PC-3 (cell line): ENCODE results near the gene KRTAP25-1. TPM values are rescaled to one million over a fixed set of nuclear protein-coding genes. Genes with fewer than 3 reads are reported as not detected.

ENCODE experiments used
- ATAC-seq: fragments of 200-7000 bp; cut with Tn5 transposase; 2 replicates; pipeline ENCODE4 v1.9.1; 2020; ENCODE audit warnings: mild to moderate bottlenecking, moderate library complexity
- BruUV-seq: library from RNA; stranded (reverse); fragments of 400-500 nt; replicated peaks from 2 replicates; lab custom pipeline; 2021; lab: Mats Ljungman, UMichigan
- CTCF ChIA-PET: fragments of 300-600 bp; sonication (Branson Sonifier 250); formaldehyde crosslinking; loops from one replicate; lab custom pipeline; 2022; ENCODE audit warnings: antibody characterized with exemption; lab: Charles Lee
- POLR2A ChIA-PET: fragments of 300-600 bp; sonication (Branson Sonifier 250); formaldehyde crosslinking; loops from one replicate; lab custom pipeline; 2022; ENCODE audit warnings: antibody characterized with exemption; ENCODE audit not compliant: unreplicated experiment; lab: Charles Lee
- DNase-seq: peaks from one replicate; pipeline ENCODE4 v3.0.0-alpha.2; 2015
- H2AFZ ChIP-seq: fragments of 300-600 bp; sonication (generic); 2 replicates; pipeline ENCODE4 v1.6.0; 2016; ENCODE audit warnings: antibody characterized with exemption, low read length
- H3F3A ChIP-seq: fragments of 300-600 bp; sonication (generic); one replicate; pipeline ENCODE4 v1.6.0; 2017; ENCODE audit warnings: antibody characterized with exemption, low read length, control low read depth, mild to moderate bottlenecking; ENCODE audit not compliant: unreplicated experiment
- H3K27ac ChIP-seq: fragments of 300-600 bp; sonication (generic); 2 replicates; pipeline ENCODE4 v1.5.1; 2016; ENCODE audit warnings: mild to moderate bottlenecking, low read length
- H3K27me3 ChIP-seq: fragments of 300-600 bp; sonication (generic); 2 replicates; pipeline ENCODE4 v1.6.1; 2016; ENCODE audit warnings: low read length, mixed read lengths
- H3K36me3 ChIP-seq: fragments of 300-600 bp; sonication (generic); 2 replicates; pipeline ENCODE4 v1.6.1; 2016; ENCODE audit warnings: low read depth, mixed run types, low read length, mixed read lengths
- H3K4me1 ChIP-seq: fragments of 300-600 bp; sonication (generic); 2 replicates; pipeline ENCODE4 v1.5.1; 2016; ENCODE audit warnings: low read length; ENCODE audit not compliant: insufficient read depth
- H3K4me2 ChIP-seq: fragments of 300-600 bp; sonication (generic); 2 replicates; pipeline ENCODE4 v1.6.0; 2016; ENCODE audit warnings: low read length
- H3K4me3 ChIP-seq: fragments of 300-600 bp; sonication (generic); 2 replicates; pipeline ENCODE4 v1.5.1; 2016; ENCODE audit warnings: mild to moderate bottlenecking, low read length, mixed read lengths
- H3K79me2 ChIP-seq: fragments of 300-600 bp; sonication (generic); 2 replicates; pipeline ENCODE4 v1.6.1; 2017; ENCODE audit warnings: low read length, mixed read lengths
- H3K9ac ChIP-seq: fragments of 300-600 bp; sonication (generic); 2 replicates; pipeline ENCODE4 v1.6.0; 2016; ENCODE audit warnings: mild to moderate bottlenecking, low read length
- H3K9me2 ChIP-seq: fragments of 300-600 bp; sonication (generic); replicated peaks from 2 replicates; pipeline ENCODE4 v1.6.1; 2016; ENCODE audit warnings: mixed run types, low read length, mixed read lengths
- H3K9me3 ChIP-seq: fragments of 300-600 bp; sonication (generic); 2 replicates; pipeline ENCODE4 v1.6.1; 2016; ENCODE audit warnings: low read length, mixed read lengths
- H4K20me1 ChIP-seq: fragments of 300-600 bp; sonication (generic); 2 replicates; pipeline ENCODE4 v1.6.1; 2016; ENCODE audit warnings: low read length, mixed read lengths
- CTCF ChIP-seq: fragments of 300-600 bp; sonication (generic); conservative IDR thresholded peaks from 2 replicates; pipeline ENCODE4 v1.5.1; 2017; ENCODE audit warnings: antibody characterized with exemption, low read depth, mild to moderate bottlenecking, low read length
- EZH2 ChIP-seq: fragments of 300-600 bp; sonication (generic); IDR thresholded peaks from one replicate; pipeline ENCODE4 v1.6.1; 2017; ENCODE audit warnings: antibody characterized with exemption, mild to moderate bottlenecking, low read length; ENCODE audit not compliant: unreplicated experiment
- EZH2phosphoT487 ChIP-seq: fragments of 300-600 bp; sonication (generic); IDR thresholded peaks from 2 replicates; pipeline ENCODE4 v1.6.1; 2018; ENCODE audit warnings: mild to moderate bottlenecking, antibody characterized with exemption, low read length, borderline replicate concordance
- intact Hi-C: fragments of 100-400 bp; cut with micrococcal nuclease; formaldehyde crosslinking; loops from 2 replicates; pipeline ENCODE4 v1.9.0; 2023
- total RNA-seq: library from RNA; depleted of rRNA; stranded (reverse); fragments of >200 nt; gene quantifications from 2 replicates; pipeline ENCODE4 v1.2.3, GENCODE V29; 2014

The KRTAP25-1 gene
- total RNA-seq, 1 experiment from 2014 or later, result not detected

- intact Hi-C loops, result no loop called here
- ChIA-PET CTCF (no interaction called here), POLR2A (no interaction called here)
- H3K9me2 ChIP-seq, result no peaks in the 10 kb centered on the region
- ATAC-seq, result peak; percentile 46
- no peaks in the 10 kb centered on the region for H4K20me1 ChIP-seq
- H3K9ac ChIP-seq, result no peak overlapping the region
- H3F3A ChIP-seq, result no peaks in the 10 kb centered on the region
- no peaks in the 10 kb centered on the region for H3K36me3 ChIP-seq
- H3K4me2 ChIP-seq, result no peak overlapping the region
- peak; percentile 79 for DNase-seq
- H3K4me3 ChIP-seq, result no peak overlapping the region
- no peaks in the 10 kb centered on the region for H3K27me3 ChIP-seq
- 0 out of 2 replicates have a peak overlapping the region, but pooled peaks have one; percentile 35 for H2AFZ ChIP-seq
- no TSS peak for BruUV-seq
- no peak overlapping the region for H3K27ac ChIP-seq
- TF ChIP-seq EZH2phosphoT487, result no peak
- TF ChIP-seq EZH2, result no peak
- TF ChIP-seq CTCF, result peak; percentile 73
- H3K4me1 ChIP-seq, result peaks cover 12% of the 10 kb centered on the region; the same call in 1 of the 2 replicates
- no peaks in the 10 kb centered on the region for H3K9me3 ChIP-seq
- H3K79me2 ChIP-seq, result no peaks in the 10 kb centered on the region
Measured at GRCh38 chr21:30257773-30258172, 31.5 kb downstream of the KRTAP25-1 start.

DNA sequence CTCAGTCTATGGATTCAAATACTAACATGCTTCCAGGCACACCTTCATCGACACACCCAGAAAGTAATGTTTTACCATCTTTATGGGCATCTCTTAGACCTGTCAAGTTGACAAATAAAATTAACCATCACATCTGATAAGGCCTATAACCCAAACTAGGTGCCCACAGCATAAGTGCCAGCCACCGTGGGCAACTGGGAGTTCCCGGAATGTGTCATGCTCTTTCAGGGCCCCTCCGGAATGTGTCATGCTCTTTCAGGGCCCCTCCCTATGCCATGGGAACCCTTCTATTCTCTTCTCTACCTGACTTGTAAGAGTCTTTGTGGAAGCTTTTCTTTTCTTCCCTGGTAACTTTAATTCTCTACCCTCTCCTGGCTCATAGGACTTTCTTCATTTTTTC, 33.2 kb downstream of the KRTAP25-1 start:
- Histone ChIP-seq H4K20me1 (no peaks in the 10 kb centered on the region), H3K36me3 (no peaks in the 10 kb centered on the region), H3K27me3 (no peaks in the 10 kb centered on the region), H3K4me1 (peaks cover 12% of the 10 kb centered on the region; the same call in 1 of the 2 replicates), H3K9ac (peak overlapping the region; percentile 36; the same call in 1 of the 2 replicates), H3K9me2 (no peaks in the 10 kb centered on the region), H3K4me2 (no peak overlapping the region), H3K27ac (peak overlapping the region; percentile 45), H3K9me3 (no peaks in the 10 kb centered on the region), H2AFZ (no peak overlapping the region), H3K79me2 (no peaks in the 10 kb centered on the region), H3F3A (no peaks in the 10 kb centered on the region), H3K4me3 (no peak overlapping the region)
- DNase-seq (peak; percentile 50), ATAC-seq (no peak)
- CTCF ChIA-PET, result no interaction called here
- no TSS peak for BruUV-seq
- TF ChIP-seq EZH2 (no peak), CTCF (no peak), EZH2phosphoT487 (no peak)
- POLR2A ChIA-PET, result no interaction called here
- intact Hi-C loops, result no loop called here

- DNase-seq (no peak), ATAC-seq (no peak)
- Histone ChIP-seq H3K36me3 (no peaks in the 10 kb centered on the region), H3K27me3 (no peaks in the 10 kb centered on the region), H3K27ac (peak overlapping the region; percentile 31), H3K4me3 (no peak overlapping the region), H3K79me2 (no peaks in the 10 kb centered on the region), H3K9ac (peak overlapping the region; percentile 5; the same call in 1 of the 2 replicates), H3K4me1 (peaks cover 12% of the 10 kb centered on the region; the same call in 1 of the 2 replicates), H3F3A (no peaks in the 10 kb centered on the region), H3K9me3 (no peaks in the 10 kb centered on the region), H4K20me1 (no peaks in the 10 kb centered on the region), H3K9me2 (no peaks in the 10 kb centered on the region), H2AFZ (no peak overlapping the region), H3K4me2 (no peak overlapping the region)
- ChIA-PET POLR2A (no interaction called here), CTCF (no interaction called here)
- no TSS peak for BruUV-seq
- intact Hi-C loops, result no loop called here
- TF ChIP-seq EZH2, result no peak
- no peak for TF ChIP-seq EZH2phosphoT487
- TF ChIP-seq CTCF, result no peak
Measured at GRCh38 chr21:30255679-30256078, 33.6 kb downstream of the KRTAP25-1 start.
